ENCODE results near the gene ADAM15.
A peak's percentile ranks its signal among the peaks of the same experiment; 100 is the strongest.

Gene ADAM15

GRCh38 chr1:155044812-155045657 lies 6.1 kb upstream of the ADAM15 start:
- no peak overlapping the region for H3K4me3 ChIP-seq (ENCODE audit: low read depth, low read length)
- peak; percentile 79 for DNase-seq (ENCODE audit: low read depth)
- peak; percentile 81 for TF ChIP-seq CTCF (conservative IDR thresholded peaks at IDR 0.05; ENCODE audit: low read depth, low read length)

- DNase-seq (ENCODE audit: low read depth): no peak
- no peak for TF ChIP-seq CTCF (conservative IDR thresholded peaks at IDR 0.05; ENCODE audit: low read depth, low read length)
- H3K4me3 ChIP-seq (ENCODE audit: low read depth, low read length): no peak overlapping the region
Measured at GRCh38 chr1:155048449-155049334, 2.4 kb upstream of the ADAM15 start.

GRCh38 chr1:155049651-155050559 lies 1.2 kb upstream of the ADAM15 start:
- no peak for DNase-seq (ENCODE audit: low read depth)
- TF ChIP-seq CTCF (conservative IDR thresholded peaks at IDR 0.05; ENCODE audit: low read depth, low read length): no peak
- H3K4me3 ChIP-seq (ENCODE audit: low read depth, low read length): peak overlapping the region; percentile 68

- peak overlapping the region; percentile 68 for H3K4me3 ChIP-seq (ENCODE audit: low read depth, low read length)
- TF ChIP-seq CTCF (conservative IDR thresholded peaks at IDR 0.05; ENCODE audit: low read depth, low read length): no peak
- no peak for DNase-seq (ENCODE audit: low read depth)
Measured at GRCh38 chr1:155051342-155051776, 243 bp downstream of the ADAM15 start.

- no peak for TF ChIP-seq CTCF (conservative IDR thresholded peaks at IDR 0.05; ENCODE audit: low read depth, low read length)
- DNase-seq (ENCODE audit: low read depth): no peak
- H3K4me3 ChIP-seq (ENCODE audit: low read depth, low read length): peak overlapping the region; percentile 68
Measured at GRCh38 chr1:155051777-155052398, 772 bp downstream of the ADAM15 start.
